ENCODE results near the gene MTHFD1.

GRCh38 chr14:64388533-64389285 is 556 bp downstream of the MTHFD1 start:
- TF ChIP-seq POLR2A (IDR thresholded peaks at IDR 0.05; ENCODE audit: low read depth, low read length) (0 out of 2 replicates have a peak, but pooled peaks have one; percentile 48), POLR2AphosphoS5 (IDR thresholded peaks at IDR 0.05; ENCODE audit: low read depth, low read length) (no peak), SPI1 (IDR thresholded peaks at IDR 0.05; ENCODE audit: low read depth, low read length) (no peak), POU2F2 (IDR thresholded peaks at IDR 0.05; ENCODE audit: low read depth, low read length) (peak; percentile 61; the same call in 1 of the 2 replicates), TAF1 (IDR thresholded peaks at IDR 0.05; ENCODE audit: low read depth, low read length) (peak; percentile 47)
